PFSK-1 (cell line): ENCODE measurements around the gene ABCB8.

Source experiments
- FOXP2 ChIP-seq: optimal IDR thresholded peaks from 2 replicates; pipeline ENCODE3; 2011; ENCODE audit warnings: borderline replicate concordance, control low read depth, inconsistent platforms; ENCODE audit not compliant: insufficient read depth; ENCODE audit errors: extremely low read length, extremely low read depth
- POLR2AphosphoS5 ChIP-seq: IDR thresholded peaks from 2 replicates; pipeline ENCODE4 v1.6.1; 2012; ENCODE audit warnings: low read depth, mild to moderate bottlenecking, control low read depth, low read length, moderate library complexity
- REST ChIP-seq, 2 experiments: IDR thresholded peaks; 2 replicates each; pipeline versions ENCODE4 v1.6.1 to v1.8.0; 2011 to 2012; ENCODE audit warnings: low read depth in 2 of 2, low read length in 2 of 2, control low read depth in 1 of 2, inconsistent platforms in 1 of 2, mild to moderate bottlenecking in 1 of 2, moderate library complexity in 1 of 2; ENCODE audit not compliant: insufficient read depth in 1 of 2
- TAF1 ChIP-seq: IDR thresholded peaks from 2 replicates; pipeline ENCODE4 v1.6.1; 2012; ENCODE audit warnings: low read length, control low read depth, borderline replicate concordance; ENCODE audit not compliant: insufficient read depth

GRCh38 chr7:151024435-151025056 is 3.7 kb upstream of the ABCB8 start, which contains the start of gene ATG9B:
- TF ChIP-seq POLR2AphosphoS5, result no peak
- no peak for TF ChIP-seq REST (IDR thresholded peaks at IDR 0.05; ENCODE audit: insufficient read depth in 1 of 2, low read depth in 2 of 2, low read length in 2 of 2)
- TF ChIP-seq TAF1, result no peak
- no peak for TF ChIP-seq FOXP2
